IPS DF 19.7 (cell line): ENCODE measurements around the gene GULP1.
"Not testable (repeated sequence)": the region's sequence is repeated elsewhere in the genome, so short reads cannot be mapped to it uniquely, and the experiment has no call there.

ENCODE experiments used
- DNase-seq: peaks from one replicate; pipeline ENCODE4 v3.0.0-alpha.2; 2013; ENCODE audit warnings: low read depth, low spot score

The GULP1 gene

GRCh38 chr2:188415754-188416083 is 124.0 kb downstream of the GULP1 start:
- no peak for DNase-seq

GRCh38 chr2:188416367-188416766 is 124.7 kb downstream of the GULP1 start:
- no peak for DNase-seq

GRCh38 chr2:188422726-188423125 is 131.1 kb downstream of the GULP1 start:
- DNase-seq, result no peak

- no peak for DNase-seq
Measured at GRCh38 chr2:188425266-188425665, 133.6 kb downstream of the GULP1 start.

GRCh38 chr2:188426121-188426520 is 134.4 kb downstream of the GULP1 start:
- no peak for DNase-seq

GRCh38 chr2:188430705-188431104 is 139.0 kb downstream of the GULP1 start:
- no peak for DNase-seq

- DNase-seq, result no peak
Measured at GRCh38 chr2:188434018-188434417, 142.3 kb downstream of the GULP1 start.

- no peak for DNase-seq
Measured at GRCh38 chr2:188435115-188435514, 143.4 kb downstream of the GULP1 start.

- DNase-seq, result no peak
Measured at GRCh38 chr2:188437537-188437936, 145.9 kb downstream of the GULP1 start.

GRCh38 chr2:188439986-188440385 is 148.3 kb downstream of the GULP1 start:
- DNase-seq, result no peak

GRCh38 chr2:188440849-188441248 is 149.2 kb downstream of the GULP1 start:
- DNase-seq, result no peak

GRCh38 chr2:188441288-188441947 is 149.7 kb downstream of the GULP1 start:
- DNase-seq, result no peak

- no peak for DNase-seq
Measured at GRCh38 chr2:188443207-188443606, 151.5 kb downstream of the GULP1 start.

- DNase-seq, result no peak
Measured at GRCh38 chr2:188444106-188444835, 152.6 kb downstream of the GULP1 start.

- DNase-seq, result no peak
Measured at GRCh38 chr2:188449561-188449960, 157.9 kb downstream of the GULP1 start.

- DNase-seq, result no peak
Measured at GRCh38 chr2:188449971-188450370, 158.3 kb downstream of the GULP1 start.

- DNase-seq, result no peak
Measured at GRCh38 chr2:188450732-188451483, 159.2 kb downstream of the GULP1 start.

- no peak for DNase-seq
Measured at GRCh38 chr2:188452084-188452483, 160.4 kb downstream of the GULP1 start.

GRCh38 chr2:188456114-188456909 is 164.6 kb downstream of the GULP1 start:
- DNase-seq, result peak; percentile 60

GRCh38 chr2:188459061-188459460 is 167.4 kb downstream of the GULP1 start:
- no peak for DNase-seq

GRCh38 chr2:188466078-188466477 is 174.4 kb downstream of the GULP1 start:
- not testable (repeated sequence) for DNase-seq

GRCh38 chr2:188466761-188467160 is 175.1 kb downstream of the GULP1 start:
- DNase-seq, result no peak
